Stomach (tissue), 4 donors: Measurements from ENCODE around the gene CDK9.
"Not testable (repeated sequence)": the region's sequence is repeated elsewhere in the genome, so short reads cannot be mapped to it uniquely, and the experiment has no call there.

Source experiments
- POLR2A ChIP-seq, 4 donors: fragments of 450-650 bp; IDR thresholded peaks; one replicate each; pipeline ENCODE4 v1.6.1; 2016; ENCODE audit warnings: antibody characterized with exemption in 4 of 4, control low read depth in 2 of 4, mild to moderate bottlenecking in 1 of 4, moderate library complexity in 1 of 4
- TF ChIP-seq, protein P1 (sequence below), 7 experiments: fragments of 450-650 bp in 4 of 7; fragments of 200-600 bp in 3 of 7; sonication (generic) in 3 of 7; IDR thresholded peaks; one replicate each; pipeline ENCODE4 v1.5.1; 2016 to 2019; ENCODE audit warnings: antibody characterized with exemption in 7 of 7, control low read depth in 2 of 7, mild to moderate bottlenecking in 1 of 7

DNA sequence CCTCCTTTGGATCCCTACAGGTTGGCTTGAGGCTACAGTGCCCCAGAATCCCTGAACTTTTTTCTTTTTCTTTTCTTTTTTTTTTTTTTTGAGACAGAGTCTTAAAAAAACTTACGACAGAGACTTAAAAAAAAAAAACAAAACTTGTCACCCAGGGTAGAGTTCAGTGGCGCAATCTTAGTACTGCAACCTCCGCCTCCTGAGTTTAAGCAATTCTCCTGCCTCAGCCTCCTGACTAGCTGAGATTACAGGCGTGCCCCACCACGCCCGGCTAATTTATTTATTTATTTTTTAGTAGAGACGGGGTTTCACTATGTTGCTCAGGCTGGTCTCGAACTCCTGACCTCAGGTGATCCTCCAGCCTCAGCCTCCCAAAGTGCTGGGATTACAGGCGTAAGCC lies 4.9 kb upstream of the CDK9 start:
- TF ChIP-seq POLR2A (IDR thresholded peaks at IDR 0.05) = not testable (repeated sequence)
- TF ChIP-seq, protein P1, sequence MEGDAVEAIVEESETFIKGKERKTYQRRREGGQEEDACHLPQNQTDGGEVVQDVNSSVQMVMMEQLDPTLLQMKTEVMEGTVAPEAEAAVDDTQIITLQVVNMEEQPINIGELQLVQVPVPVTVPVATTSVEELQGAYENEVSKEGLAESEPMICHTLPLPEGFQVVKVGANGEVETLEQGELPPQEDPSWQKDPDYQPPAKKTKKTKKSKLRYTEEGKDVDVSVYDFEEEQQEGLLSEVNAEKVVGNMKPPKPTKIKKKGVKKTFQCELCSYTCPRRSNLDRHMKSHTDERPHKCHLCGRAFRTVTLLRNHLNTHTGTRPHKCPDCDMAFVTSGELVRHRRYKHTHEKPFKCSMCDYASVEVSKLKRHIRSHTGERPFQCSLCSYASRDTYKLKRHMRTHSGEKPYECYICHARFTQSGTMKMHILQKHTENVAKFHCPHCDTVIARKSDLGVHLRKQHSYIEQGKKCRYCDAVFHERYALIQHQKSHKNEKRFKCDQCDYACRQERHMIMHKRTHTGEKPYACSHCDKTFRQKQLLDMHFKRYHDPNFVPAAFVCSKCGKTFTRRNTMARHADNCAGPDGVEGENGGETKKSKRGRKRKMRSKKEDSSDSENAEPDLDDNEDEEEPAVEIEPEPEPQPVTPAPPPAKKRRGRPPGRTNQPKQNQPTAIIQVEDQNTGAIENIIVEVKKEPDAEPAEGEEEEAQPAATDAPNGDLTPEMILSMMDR (IDR thresholded peaks at IDR 0.05) = not testable (repeated sequence)
